Hepatocyte (in vitro differentiated cells): ENCODE measurements around the gene NUCKS1.

ENCODE experiments used
- EZH2 ChIP-seq: fragments of 200-600 bp; sonication (generic); IDR thresholded peaks from 2 replicates; pipeline ENCODE4 v1.6.1; 2016; ENCODE audit warnings: antibody characterized with exemption, mild to moderate bottlenecking, borderline replicate concordance
- EZH2phosphoT487 ChIP-seq: fragments of 200-600 bp; sonication (generic); IDR thresholded peaks from one replicate; pipeline ENCODE4 v1.6.1; 2018; ENCODE audit warnings: antibody characterized with exemption, mild to moderate bottlenecking, low read depth, moderate library complexity; ENCODE audit not compliant: unreplicated experiment, severe bottlenecking
- TF ChIP-seq, protein P1 (sequence below): fragments of 200-600 bp; sonication (generic); IDR thresholded peaks from 2 replicates; pipeline ENCODE4 v1.5.1; 2016; ENCODE audit warnings: antibody characterized with exemption, mild to moderate bottlenecking; ENCODE audit not compliant: poor library complexity

DNA sequence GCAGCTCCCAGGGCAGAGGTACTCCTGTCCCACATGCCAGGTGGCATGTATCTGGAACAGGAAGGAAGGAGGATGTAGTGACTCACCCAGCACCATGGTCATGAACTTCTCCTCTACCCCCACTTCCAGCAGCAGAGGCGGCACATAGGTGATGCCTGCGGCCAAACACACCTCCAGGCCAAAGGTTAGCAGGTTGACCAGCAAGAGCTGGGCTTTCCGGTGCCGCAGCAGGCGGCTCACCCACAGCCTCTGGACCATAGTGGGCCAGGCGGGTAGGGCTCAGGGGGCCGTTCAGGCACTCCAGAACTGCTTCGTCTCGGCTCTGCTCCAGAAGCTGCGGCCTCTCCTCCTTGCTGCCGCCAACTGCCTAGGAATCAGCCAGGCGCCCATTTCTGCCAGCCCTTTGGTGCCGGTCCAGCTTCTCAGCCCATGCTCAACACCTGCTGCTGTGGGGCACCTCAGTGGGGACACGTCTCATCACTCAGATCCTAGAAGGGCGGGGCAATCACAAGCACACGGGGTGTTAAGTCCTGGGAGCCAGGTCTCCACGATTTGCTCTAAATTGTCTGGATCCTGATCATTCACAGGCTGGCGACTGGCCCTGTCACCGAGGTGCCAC is 85.5 kb downstream of the NUCKS1 start:
- TF ChIP-seq, protein P1, sequence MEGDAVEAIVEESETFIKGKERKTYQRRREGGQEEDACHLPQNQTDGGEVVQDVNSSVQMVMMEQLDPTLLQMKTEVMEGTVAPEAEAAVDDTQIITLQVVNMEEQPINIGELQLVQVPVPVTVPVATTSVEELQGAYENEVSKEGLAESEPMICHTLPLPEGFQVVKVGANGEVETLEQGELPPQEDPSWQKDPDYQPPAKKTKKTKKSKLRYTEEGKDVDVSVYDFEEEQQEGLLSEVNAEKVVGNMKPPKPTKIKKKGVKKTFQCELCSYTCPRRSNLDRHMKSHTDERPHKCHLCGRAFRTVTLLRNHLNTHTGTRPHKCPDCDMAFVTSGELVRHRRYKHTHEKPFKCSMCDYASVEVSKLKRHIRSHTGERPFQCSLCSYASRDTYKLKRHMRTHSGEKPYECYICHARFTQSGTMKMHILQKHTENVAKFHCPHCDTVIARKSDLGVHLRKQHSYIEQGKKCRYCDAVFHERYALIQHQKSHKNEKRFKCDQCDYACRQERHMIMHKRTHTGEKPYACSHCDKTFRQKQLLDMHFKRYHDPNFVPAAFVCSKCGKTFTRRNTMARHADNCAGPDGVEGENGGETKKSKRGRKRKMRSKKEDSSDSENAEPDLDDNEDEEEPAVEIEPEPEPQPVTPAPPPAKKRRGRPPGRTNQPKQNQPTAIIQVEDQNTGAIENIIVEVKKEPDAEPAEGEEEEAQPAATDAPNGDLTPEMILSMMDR = no peak
- TF ChIP-seq EZH2 (no peak), EZH2phosphoT487 (no peak)
